GM03348 (cell line): Measurements from ENCODE around the gene PCDHB11.
"Not testable (repeated sequence)": the region's sequence is repeated elsewhere in the genome, so short reads cannot be mapped to it uniquely, and the experiment has no call there.

Experiments
- DNase-seq: peaks from one replicate; pipeline ENCODE4 v3.0.0; 2012; ENCODE audit warnings: low spot score

Gene PCDHB11

DNA sequence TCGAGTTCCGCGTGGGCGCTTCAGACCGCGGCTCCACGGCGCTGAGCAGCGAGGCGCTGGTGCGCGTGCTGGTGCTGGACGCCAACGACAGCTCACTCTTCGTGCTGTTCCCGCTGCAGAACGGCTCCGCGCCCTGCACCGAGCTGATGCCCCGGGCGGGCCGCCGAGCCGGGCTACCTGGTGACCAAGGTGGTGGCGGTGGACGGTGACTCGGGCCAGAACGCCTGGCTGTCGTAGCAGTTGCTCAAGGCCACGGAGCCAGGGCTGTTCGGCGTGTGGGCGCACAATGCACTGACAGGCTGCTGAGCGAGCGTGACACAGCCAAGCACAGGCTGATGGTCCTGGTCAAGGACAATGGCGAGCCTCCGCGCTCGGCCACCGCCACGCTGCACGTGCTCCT lies 42.1 kb downstream of the PCDHB11 start:
- no peak for DNase-seq

DNA sequence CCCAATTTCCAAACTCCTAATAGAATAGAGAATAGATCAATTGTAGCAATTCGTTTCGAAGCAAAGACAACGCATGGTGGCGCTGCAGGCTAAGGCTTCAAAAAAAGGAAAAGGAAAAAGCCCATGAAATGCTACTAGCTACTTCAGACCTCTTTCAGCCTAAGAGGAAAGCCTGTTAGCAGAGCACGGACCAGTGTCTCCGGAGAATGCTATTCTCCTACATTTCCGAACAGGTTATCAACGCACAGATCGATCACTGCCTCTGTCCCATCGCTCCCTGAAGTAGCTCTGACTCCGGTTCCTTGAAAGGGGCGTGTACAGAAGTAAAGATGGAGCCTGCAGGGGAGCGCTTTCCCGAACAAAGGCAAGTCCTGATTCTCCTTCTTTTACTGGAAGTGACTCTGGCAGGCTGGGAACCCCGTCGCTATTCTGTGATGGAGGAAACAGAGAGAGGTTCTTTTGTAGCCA lies 45.9 kb downstream of the PCDHB11 start, which contains the start of gene PCDHB15:
Gene PCDHB15, plus strand, starts transcription at position 146 of the 468 bp plus-strand sequence. Its CDS starts 184 bp downstream, at position 330.
- DNase-seq = no peak

DNA sequence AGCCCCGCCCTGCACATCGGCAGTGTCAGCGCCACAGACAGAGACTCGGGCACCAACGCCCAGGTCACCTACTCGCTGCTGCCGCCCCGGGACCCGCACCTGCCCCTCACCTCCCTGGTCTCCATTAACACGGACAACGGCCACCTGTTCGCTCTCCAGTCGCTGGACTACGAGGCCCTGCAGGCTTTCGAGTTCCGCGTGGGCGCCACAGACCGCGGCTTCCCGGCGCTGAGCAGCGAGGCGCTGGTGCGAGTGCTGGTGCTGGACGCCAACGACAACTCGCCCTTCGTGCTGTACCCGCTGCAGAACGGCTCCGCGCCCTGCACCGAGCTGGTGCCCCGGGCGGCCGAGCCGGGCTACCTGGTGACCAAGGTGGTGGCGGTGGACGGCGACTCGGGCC lies 47.5 kb downstream of the PCDHB11 start:
- DNase-seq = not testable (repeated sequence)

DNA sequence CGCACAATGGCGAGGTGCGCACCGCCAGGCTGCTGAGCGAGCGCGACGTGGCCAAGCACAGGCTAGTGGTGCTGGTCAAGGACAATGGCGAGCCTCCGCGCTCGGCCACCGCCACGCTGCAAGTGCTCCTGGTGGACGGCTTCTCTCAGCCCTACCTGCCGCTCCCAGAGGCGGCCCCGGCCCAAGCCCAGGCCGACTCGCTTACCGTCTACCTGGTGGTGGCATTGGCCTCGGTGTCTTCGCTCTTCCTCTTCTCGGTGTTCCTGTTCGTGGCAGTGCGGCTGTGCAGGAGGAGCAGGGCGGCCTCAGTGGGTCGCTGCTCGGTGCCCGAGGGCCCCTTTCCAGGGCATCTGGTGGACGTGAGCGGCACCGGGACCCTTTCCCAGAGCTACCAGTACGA lies 48.0 kb downstream of the PCDHB11 start:
- DNase-seq = not testable (repeated sequence)

DNA sequence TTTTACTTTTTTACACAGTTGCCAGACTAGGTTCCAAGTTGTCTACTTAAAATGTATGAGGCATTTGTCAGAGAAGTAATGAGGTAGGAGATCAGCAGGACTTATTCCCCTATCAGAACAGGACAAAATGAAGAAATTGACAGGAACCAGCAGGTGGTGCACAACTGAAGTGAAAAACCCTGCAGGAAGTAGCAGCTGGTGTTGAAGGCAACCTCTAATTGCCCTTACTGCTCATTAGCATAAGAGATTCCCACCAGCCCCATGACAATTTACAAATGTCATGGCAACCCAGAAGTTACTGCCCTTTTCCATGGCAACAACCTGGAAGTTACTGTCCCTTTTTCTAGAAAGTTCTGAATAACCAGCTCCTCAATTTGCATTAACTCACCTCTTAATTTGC lies 51.1 kb downstream of the PCDHB11 start:
- DNase-seq = no peak
